Neural crest cell (in vitro differentiated cells): ENCODE results near the gene ZNF770. TPM values are rescaled to one million over a fixed set of nuclear protein-coding genes. Genes with fewer than 3 reads are reported as not detected.

Experiments
- DNase-seq: peaks from one replicate; pipeline ENCODE4 v3.0.0; 2021; ENCODE audit warnings: low read depth, mixed read lengths, low spot score
- H3K27ac Mint-ChIP-seq: one replicate; pipeline ENCODE4 v1.8.0; 2021; ENCODE audit warnings: mild to moderate bottlenecking, mixed read lengths; ENCODE audit not compliant: unreplicated experiment
- H3K27me3 Mint-ChIP-seq: 2 replicates; pipeline ENCODE4 v1.8.0; 2021; ENCODE audit warnings: low read depth, mild to moderate bottlenecking, mixed read lengths
- H3K36me3 Mint-ChIP-seq: 2 replicates; pipeline ENCODE4 v1.8.0; 2021; ENCODE audit warnings: low read depth, mild to moderate bottlenecking, mixed read lengths
- H3K4me1 Mint-ChIP-seq: 2 replicates; pipeline ENCODE4 v1.8.0; 2021; ENCODE audit warnings: mixed read lengths
- H3K4me3 Mint-ChIP-seq: one replicate; pipeline ENCODE4 v1.8.0; 2021; ENCODE audit warnings: mild to moderate bottlenecking, mixed read lengths
- H3K9me3 Mint-ChIP-seq: 2 replicates; pipeline ENCODE4 v1.8.0; 2021; ENCODE audit warnings: mixed read lengths
- total RNA-seq: library from RNA; stranded (reverse); gene quantifications from 2 replicates; pipeline ENCODE4 v1.2.1, GENCODE V29; 2021
- TF ChIP-seq, protein P1 (sequence below): fragments of 200-600 bp; sonication (generic); conservative IDR thresholded peaks from 2 replicates; pipeline ENCODE4 v1.5.0; 2021; ENCODE audit warnings: antibody characterized with exemption, mild to moderate bottlenecking

The ZNF770 gene
- total RNA-seq, 1 donor from 2014 or later: 51.0 TPM

DNA sequence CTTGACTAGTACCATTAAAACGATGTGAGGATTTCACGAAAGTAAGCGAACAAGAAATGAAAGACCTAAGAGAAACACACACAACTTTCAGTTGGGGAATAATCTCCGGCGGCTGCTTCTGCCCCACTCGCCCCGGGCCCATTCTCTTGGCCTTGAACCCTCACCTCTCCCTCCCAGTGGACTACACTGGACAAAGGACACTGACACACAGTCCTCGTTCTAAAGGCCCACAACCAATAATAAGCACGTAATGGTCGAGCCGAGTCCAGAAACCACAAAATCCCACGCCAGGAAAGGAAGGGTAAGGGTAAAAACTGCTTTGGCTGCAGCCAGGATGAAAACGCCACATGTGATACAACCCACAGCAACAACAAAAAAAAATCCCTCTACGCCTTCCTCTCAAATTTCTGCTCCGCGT, 469 bp downstream of the ZNF770 start:
- Mint-ChIP-seq H3K4me1 (peaks cover 25% of the 10 kb centered on the region), H3K36me3 (no peaks in the 10 kb centered on the region), H3K4me3 (peak overlapping the region; percentile 99), H3K27me3 (peaks cover 3% of the 10 kb centered on the region), H3K27ac (peak overlapping the region; percentile 99), H3K9me3 (no peaks in the 10 kb centered on the region)
- DNase-seq: peak; percentile 4
- TF ChIP-seq, protein P1, sequence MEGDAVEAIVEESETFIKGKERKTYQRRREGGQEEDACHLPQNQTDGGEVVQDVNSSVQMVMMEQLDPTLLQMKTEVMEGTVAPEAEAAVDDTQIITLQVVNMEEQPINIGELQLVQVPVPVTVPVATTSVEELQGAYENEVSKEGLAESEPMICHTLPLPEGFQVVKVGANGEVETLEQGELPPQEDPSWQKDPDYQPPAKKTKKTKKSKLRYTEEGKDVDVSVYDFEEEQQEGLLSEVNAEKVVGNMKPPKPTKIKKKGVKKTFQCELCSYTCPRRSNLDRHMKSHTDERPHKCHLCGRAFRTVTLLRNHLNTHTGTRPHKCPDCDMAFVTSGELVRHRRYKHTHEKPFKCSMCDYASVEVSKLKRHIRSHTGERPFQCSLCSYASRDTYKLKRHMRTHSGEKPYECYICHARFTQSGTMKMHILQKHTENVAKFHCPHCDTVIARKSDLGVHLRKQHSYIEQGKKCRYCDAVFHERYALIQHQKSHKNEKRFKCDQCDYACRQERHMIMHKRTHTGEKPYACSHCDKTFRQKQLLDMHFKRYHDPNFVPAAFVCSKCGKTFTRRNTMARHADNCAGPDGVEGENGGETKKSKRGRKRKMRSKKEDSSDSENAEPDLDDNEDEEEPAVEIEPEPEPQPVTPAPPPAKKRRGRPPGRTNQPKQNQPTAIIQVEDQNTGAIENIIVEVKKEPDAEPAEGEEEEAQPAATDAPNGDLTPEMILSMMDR: no peak

DNA sequence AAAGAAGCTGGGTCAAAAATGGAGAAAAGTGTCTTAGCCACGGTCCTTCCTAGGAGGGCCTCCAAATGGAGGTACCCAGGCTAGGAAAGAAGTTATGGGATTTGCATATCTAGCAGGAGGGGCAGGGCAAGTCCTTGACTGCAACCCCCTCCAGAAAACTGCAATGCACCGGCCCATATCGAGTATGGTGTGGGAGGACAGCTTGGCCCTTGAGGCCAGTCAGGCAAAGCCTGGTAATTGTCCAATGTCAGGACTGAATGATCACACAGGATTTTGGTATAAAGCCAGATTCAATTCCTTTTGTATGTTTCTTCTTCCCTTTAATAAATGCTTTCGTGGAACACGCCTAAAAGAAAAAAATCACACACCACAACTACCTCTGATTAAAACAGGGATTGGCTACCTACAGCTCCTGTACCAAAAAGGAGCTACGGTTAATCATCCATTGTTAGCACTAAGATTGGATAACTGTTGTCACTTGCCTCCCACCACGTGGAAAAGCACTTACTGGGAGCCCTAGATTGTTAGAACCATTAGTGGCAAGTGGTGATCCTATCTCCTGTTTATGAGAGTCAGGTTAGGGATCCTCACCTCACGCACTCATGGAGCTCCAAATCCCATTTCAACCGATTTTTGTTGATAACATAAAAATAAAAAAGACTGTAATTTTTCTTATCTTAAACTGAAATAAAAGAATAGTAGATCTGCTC, 1.2 kb downstream of the ZNF770 start:
- TF ChIP-seq, protein P1: no peak
- H3K27ac Mint-ChIP-seq: peak overlapping the region; percentile 99
- no peaks in the 10 kb centered on the region for H3K36me3 Mint-ChIP-seq
- peaks cover 3% of the 10 kb centered on the region for H3K27me3 Mint-ChIP-seq
- no peaks in the 10 kb centered on the region for H3K9me3 Mint-ChIP-seq
- H3K4me1 Mint-ChIP-seq: peaks cover 25% of the 10 kb centered on the region
- no peak for DNase-seq
- peak overlapping the region; percentile 99 for H3K4me3 Mint-ChIP-seq

DNA sequence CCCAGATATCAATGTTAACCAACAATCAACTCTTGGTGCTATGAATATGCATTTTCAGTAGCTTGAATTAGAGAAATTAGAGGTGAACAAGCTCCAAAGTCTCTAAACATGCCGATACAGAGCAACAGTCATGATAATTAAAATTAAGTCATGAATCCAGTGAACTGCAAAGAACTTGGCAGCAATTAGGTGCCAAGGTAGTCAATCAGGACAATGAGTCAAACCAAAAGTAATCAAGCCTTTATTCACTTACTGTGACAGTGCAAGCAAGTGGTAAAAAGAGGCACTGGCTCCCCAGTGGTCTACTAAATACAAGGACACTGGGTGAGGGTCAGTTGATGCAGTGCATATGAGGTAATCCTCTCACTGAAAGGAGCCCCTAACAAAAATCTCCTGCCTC, 1.8 kb downstream of the ZNF770 start:
- TF ChIP-seq, protein P1: no peak
- H3K4me3 Mint-ChIP-seq: peak overlapping the region; percentile 99
- DNase-seq: no peak
- H3K27me3 Mint-ChIP-seq: peaks cover 1% of the 10 kb centered on the region
- H3K9me3 Mint-ChIP-seq: no peaks in the 10 kb centered on the region
- H3K27ac Mint-ChIP-seq: no peak overlapping the region
- peaks cover 25% of the 10 kb centered on the region for H3K4me1 Mint-ChIP-seq
- peaks cover under 1% of the 10 kb centered on the region for H3K36me3 Mint-ChIP-seq

DNA sequence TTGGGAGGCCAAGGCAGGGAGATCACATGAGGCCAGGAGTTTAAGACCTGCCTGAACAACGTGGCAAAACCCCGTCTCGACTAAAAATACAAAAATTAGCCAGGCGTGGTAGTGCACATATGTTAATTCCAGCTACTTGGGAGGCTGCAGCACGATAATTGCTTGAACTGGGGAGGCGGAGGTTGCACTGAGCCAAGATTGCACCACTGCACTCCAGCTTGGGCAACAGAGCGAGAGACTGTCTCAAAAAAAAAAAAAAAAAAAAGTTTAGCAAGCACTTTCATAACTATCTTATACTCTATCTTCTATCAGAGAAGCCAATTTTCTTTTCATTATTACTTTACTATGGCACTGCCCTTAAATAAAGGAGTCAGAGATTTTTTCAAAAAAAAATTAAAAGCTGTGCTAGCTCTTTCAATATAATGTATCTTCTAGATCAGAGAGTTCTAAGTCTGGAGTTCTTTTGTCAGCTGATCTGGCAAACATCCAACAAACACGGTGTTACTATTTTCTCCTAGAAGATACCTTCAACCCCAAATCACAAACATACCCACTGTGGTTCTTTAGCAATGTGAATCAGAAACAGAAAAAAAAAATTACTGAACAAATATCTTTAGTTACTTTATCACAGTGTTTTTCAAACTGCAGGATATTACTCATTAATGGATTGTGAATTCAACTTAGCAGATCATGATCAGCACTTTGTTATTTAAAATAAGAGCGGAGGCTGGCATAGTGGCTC, 3.0 kb downstream of the ZNF770 start:
- Mint-ChIP-seq H3K27me3 (no peaks in the 10 kb centered on the region), H3K9me3 (no peaks in the 10 kb centered on the region), H3K27ac (no peak overlapping the region), H3K4me1 (peaks cover 25% of the 10 kb centered on the region), H3K4me3 (peak overlapping the region; percentile 79), H3K36me3 (peaks cover 2% of the 10 kb centered on the region)
- DNase-seq: no peak
- TF ChIP-seq, protein P1: no peak

DNA sequence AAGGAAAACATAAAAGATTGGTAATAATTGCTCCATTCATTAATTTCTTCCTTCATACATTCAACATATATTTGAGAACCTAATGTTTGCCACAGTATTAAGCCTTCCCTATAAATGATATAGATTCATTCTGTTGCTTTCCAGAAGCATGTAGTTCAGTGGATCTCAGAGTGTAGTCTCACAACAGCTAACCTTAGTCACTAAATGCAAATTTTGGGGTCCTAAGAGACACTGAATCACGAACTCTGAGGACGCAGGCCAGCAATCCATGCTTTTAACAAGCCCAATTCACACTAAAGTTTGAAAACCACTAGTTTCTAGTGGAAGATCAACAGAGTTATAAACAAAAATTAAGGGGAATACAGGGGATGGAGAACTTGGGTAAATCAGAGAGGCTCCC, 11.3 kb downstream of the ZNF770 start:
- H3K27ac Mint-ChIP-seq: no peak overlapping the region
- DNase-seq: no peak
- H3K9me3 Mint-ChIP-seq: no peaks in the 10 kb centered on the region
- H3K4me1 Mint-ChIP-seq: peaks cover 6% of the 10 kb centered on the region
- H3K36me3 Mint-ChIP-seq: peaks cover 5% of the 10 kb centered on the region
- H3K4me3 Mint-ChIP-seq: no peak overlapping the region
- TF ChIP-seq, protein P1: no peak
- no peaks in the 10 kb centered on the region for H3K27me3 Mint-ChIP-seq
